HG03097 (cell line): ENCODE measurements around the gene CTNNA1.

ENCODE experiments used
- ATAC-seq: cut with Tn5 transposase; IDR thresholded peaks from one replicate; pipeline ENCODE4 v1.9.1; 2021; ENCODE audit not compliant: unreplicated experiment, low FRiP score

Gene CTNNA1

GRCh38 chr5:138925090-138925635 is 171.9 kb downstream of the CTNNA1 start:
- ATAC-seq: no peak

GRCh38 chr5:138926257-138926656 is 173.0 kb downstream of the CTNNA1 start:
- ATAC-seq: no peak

- ATAC-seq: no peak
These were observed 173.6 kb downstream of the CTNNA1 start for GRCh38 chr5:138926688-138927448.

- ATAC-seq: no peak
These were observed 174.3 kb downstream of the CTNNA1 start for GRCh38 chr5:138927544-138927943.

GRCh38 chr5:138927979-138928378 is 174.8 kb downstream of the CTNNA1 start:
- no peak for ATAC-seq

GRCh38 chr5:138929571-138929955 is 176.3 kb downstream of the CTNNA1 start:
- ATAC-seq: no peak

GRCh38 chr5:138930371-138931097 is 177.3 kb downstream of the CTNNA1 start:
- no peak for ATAC-seq

GRCh38 chr5:138932171-138932810 is 179.1 kb downstream of the CTNNA1 start:
- ATAC-seq: no peak

GRCh38 chr5:138933522-138934290 is 180.5 kb downstream of the CTNNA1 start:
- ATAC-seq: no peak

GRCh38 chr5:138934971-138935370 is 181.7 kb downstream of the CTNNA1 start:
- ATAC-seq: no peak

GRCh38 chr5:138935466-138935865 is 182.2 kb downstream of the CTNNA1 start:
- ATAC-seq: no peak

- ATAC-seq: no peak
These were observed 183.2 kb downstream of the CTNNA1 start for GRCh38 chr5:138936225-138936967.

- ATAC-seq: no peak
These were observed 183.7 kb downstream of the CTNNA1 start for GRCh38 chr5:138936968-138937345.

- no peak for ATAC-seq
These were observed 184.5 kb downstream of the CTNNA1 start for GRCh38 chr5:138937392-138938387.

- ATAC-seq: no peak
These were observed 185.3 kb downstream of the CTNNA1 start for GRCh38 chr5:138938526-138938925.

GRCh38 chr5:138942066-138942465 is 188.8 kb downstream of the CTNNA1 start:
- ATAC-seq: no peak

- ATAC-seq: no peak
These were observed 189.6 kb downstream of the CTNNA1 start for GRCh38 chr5:138942861-138943260.

- no peak for ATAC-seq
These were observed 190.5 kb downstream of the CTNNA1 start for GRCh38 chr5:138943599-138944173.
